CD4-positive, alpha-beta T cell (primary cell): ENCODE results near the gene IL17RA. TPM values are rescaled to one million over a fixed set of nuclear protein-coding genes. Genes with fewer than 3 reads are reported as not detected.

ENCODE experiments used
- ATAC-seq: fragments of 200-7000 bp; cut with Tn5 transposase; one replicate; pipeline ENCODE4 v1.10.0; 2022; ENCODE audit warnings: mild to moderate bottlenecking; ENCODE audit not compliant: poor library complexity
- CTCF ChIA-PET: fragments of 350-600 bp; sonication (Branson Sonifier 250); formaldehyde crosslinking; loops from one replicate; lab custom pipeline; 2021; ENCODE audit warnings: antibody characterized with exemption, inconsistent platforms; lab: Charles Lee
- POLR2A ChIA-PET: fragments of 350-600 bp; sonication (Branson Sonifier 250); formaldehyde crosslinking; loops from one replicate; lab custom pipeline; 2021; ENCODE audit warnings: antibody characterized with exemption, inconsistent platforms; lab: Charles Lee
- DNase-seq, 14 experiments: peaks; one replicate each; pipeline ENCODE4 v3.0.0-alpha.2; 2013 to 2020; ENCODE audit warnings: mixed read lengths in 2 of 14
- H3K27ac ChIP-seq, 2 donors: one replicate each; pipeline versions ENCODE4 v1.5.1 to v1.7.0; 2013; ENCODE audit warnings: low read length in 2 of 2, low read depth in 1 of 2, mild to moderate bottlenecking in 1 of 2
- H3K27me3 ChIP-seq, 2 experiments: 1 replicate in 1 of 2; 2 replicates in 1 of 2; pipeline versions ENCODE4 v1.6.1 to v1.7.0; 2013; ENCODE audit warnings: low read length in 2 of 2, control low read depth in 1 of 2, mild to moderate bottlenecking in 1 of 2, moderate library complexity in 1 of 2; ENCODE audit not compliant: insufficient read depth in 2 of 2, control insufficient read depth in 1 of 2
- H3K36me3 ChIP-seq: one replicate; pipeline ENCODE4 v1.6.1; 2013; ENCODE audit warnings: low read length, control low read depth; ENCODE audit not compliant: insufficient read depth
- H3K4me1 ChIP-seq: one replicate; pipeline ENCODE4 v1.6.1; 2013; ENCODE audit warnings: low read length, control low read depth; ENCODE audit not compliant: insufficient read depth
- H3K4me3 ChIP-seq: one replicate; pipeline ENCODE4 v1.5.1; 2013; ENCODE audit warnings: mild to moderate bottlenecking, low read length, moderate library complexity
- H3K9me3 ChIP-seq, 2 experiments: 1 replicate in 1 of 2; 2 replicates in 1 of 2; pipeline versions ENCODE4 v1.6.1 to v1.7.0; 2013; ENCODE audit warnings: low read length in 2 of 2, mild to moderate bottlenecking in 2 of 2, control low read depth in 1 of 2, moderate library complexity in 1 of 2; ENCODE audit not compliant: control insufficient read depth in 1 of 2, insufficient read depth in 1 of 2
- H3K27ac Mint-ChIP-seq: one replicate; pipeline ENCODE4 v1.8.0; 2020; ENCODE audit warnings: mixed read lengths
- H3K27me3 Mint-ChIP-seq: one replicate; pipeline ENCODE4 v1.8.0; 2021; ENCODE audit warnings: mixed read lengths
- H3K36me3 Mint-ChIP-seq: one replicate; pipeline ENCODE4 v1.8.0; 2021; ENCODE audit warnings: low read depth, mixed read lengths
- H3K4me1 Mint-ChIP-seq: one replicate; pipeline ENCODE4 v1.8.0; 2021; ENCODE audit warnings: low read depth, mixed read lengths
- H3K4me3 Mint-ChIP-seq: one replicate; pipeline ENCODE4 v1.8.0; 2020; ENCODE audit warnings: mild to moderate bottlenecking, mixed read lengths
- H3K9me3 Mint-ChIP-seq: one replicate; pipeline ENCODE4 v1.8.0; 2020; ENCODE audit warnings: mixed read lengths
- intact Hi-C, 2 experiments: fragments of 100-400 bp; cut with DNase I in 1 of 2; cut with micrococcal nuclease in 1 of 2; formaldehyde crosslinking; loops; one replicate each; pipeline versions ENCODE4 v1.15.1 to v1.9.0; 2023 to 2025; cut with DNase I, micrococcal nuclease
- total RNA-seq, 174 experiments: library from RNA in 2 of 174; stranded (reverse) in 2 of 174; gene quantifications; one replicate each; pipeline ENCODE4 v1.2.3 and lab custom pipeline; 2021 to 2026
- TF ChIP-seq, protein P1 (sequence below): fragments of 200-600 bp; IDR thresholded peaks from one replicate; pipeline ENCODE4 v1.8.0; 2022; ENCODE audit warnings: antibody characterized with exemption, mild to moderate bottlenecking

Gene IL17RA
- total RNA-seq, 2 experiments from 2014 or later, result 23.2 to 24.3 TPM

DNA sequence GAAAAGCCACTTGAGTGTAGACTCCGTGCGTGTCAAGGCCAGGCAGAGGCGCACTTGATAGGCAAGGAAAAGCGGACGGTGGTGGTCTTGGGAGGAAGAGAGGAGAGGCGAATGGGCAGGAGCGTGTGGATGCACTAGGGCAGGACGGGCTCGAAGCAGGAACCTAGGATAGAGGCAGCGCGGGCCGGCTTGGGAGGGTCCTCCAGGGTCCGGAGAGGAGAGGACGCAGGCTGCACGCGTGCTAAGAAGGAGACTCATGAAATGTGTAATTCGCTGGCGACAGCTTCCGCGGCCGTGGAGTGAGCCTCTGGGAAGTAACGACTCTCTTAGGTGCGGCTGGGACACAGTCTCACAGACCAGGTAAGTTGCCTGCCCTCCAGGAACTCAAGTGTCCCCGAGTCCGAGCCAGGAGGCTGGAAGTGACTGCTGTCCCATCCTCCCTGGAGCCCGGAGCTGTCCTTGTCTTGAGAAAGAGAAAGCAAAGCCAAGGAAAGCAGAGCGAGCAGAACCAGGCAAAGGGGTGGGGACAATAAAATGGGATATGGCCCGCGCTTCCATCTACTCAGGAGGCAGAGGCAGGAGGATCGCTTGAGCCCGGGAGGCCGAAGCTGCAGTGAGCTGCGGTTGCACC, 874 bp upstream of the IL17RA start:
- Mint-ChIP-seq H3K27ac (peak overlapping the region; percentile 87), H3K4me3 (peak overlapping the region; percentile 97), H3K4me1 (peaks cover 41% of the 10 kb centered on the region), H3K9me3 (no peaks in the 10 kb centered on the region), H3K27me3 (no peaks in the 10 kb centered on the region), H3K36me3 (peaks cover 20% of the 10 kb centered on the region)
- Histone ChIP-seq H3K36me3 (no peaks in the 10 kb centered on the region), H3K4me1 (peaks cover 41% of the 10 kb centered on the region), H3K27me3 (no peaks in the 10 kb centered on the region), H3K27ac (peak overlapping the region in 1 of 2 donors; percentile 68), H3K4me3 (peak overlapping the region; percentile 82), H3K9me3 (no peaks in the 10 kb centered on the region)
- ATAC-seq (no peak), DNase-seq (peak in 1 of 14 experiments; percentile 37)
- POLR2A ChIA-PET, result interaction anchor here (0.6 to 4.4 kb wide), 4 partner anchors 9 to 418 kb away, joined by 3 to 49 read pairs (median 4); partner anchors contain the start of gene ADA2
- intact Hi-C loops, result loop anchor here (1.0 to 10.0 kb wide), 4 partner anchors 75 to 993 kb away; partner anchors contain the start of genes BCL2L13 (in 1 of the 2), HDHD5 (in 1 of the 2) and PEX26 (in 1 of the 2)
- TF ChIP-seq, protein P1, sequence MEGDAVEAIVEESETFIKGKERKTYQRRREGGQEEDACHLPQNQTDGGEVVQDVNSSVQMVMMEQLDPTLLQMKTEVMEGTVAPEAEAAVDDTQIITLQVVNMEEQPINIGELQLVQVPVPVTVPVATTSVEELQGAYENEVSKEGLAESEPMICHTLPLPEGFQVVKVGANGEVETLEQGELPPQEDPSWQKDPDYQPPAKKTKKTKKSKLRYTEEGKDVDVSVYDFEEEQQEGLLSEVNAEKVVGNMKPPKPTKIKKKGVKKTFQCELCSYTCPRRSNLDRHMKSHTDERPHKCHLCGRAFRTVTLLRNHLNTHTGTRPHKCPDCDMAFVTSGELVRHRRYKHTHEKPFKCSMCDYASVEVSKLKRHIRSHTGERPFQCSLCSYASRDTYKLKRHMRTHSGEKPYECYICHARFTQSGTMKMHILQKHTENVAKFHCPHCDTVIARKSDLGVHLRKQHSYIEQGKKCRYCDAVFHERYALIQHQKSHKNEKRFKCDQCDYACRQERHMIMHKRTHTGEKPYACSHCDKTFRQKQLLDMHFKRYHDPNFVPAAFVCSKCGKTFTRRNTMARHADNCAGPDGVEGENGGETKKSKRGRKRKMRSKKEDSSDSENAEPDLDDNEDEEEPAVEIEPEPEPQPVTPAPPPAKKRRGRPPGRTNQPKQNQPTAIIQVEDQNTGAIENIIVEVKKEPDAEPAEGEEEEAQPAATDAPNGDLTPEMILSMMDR, result no peak
- CTCF ChIA-PET, result interaction anchor here (1.2 to 1.9 kb wide), 3 partner anchors 41 to 88 kb away, joined by 3 to 7 read pairs (median 3); partner anchors contain the start of gene HDHD5

DNA sequence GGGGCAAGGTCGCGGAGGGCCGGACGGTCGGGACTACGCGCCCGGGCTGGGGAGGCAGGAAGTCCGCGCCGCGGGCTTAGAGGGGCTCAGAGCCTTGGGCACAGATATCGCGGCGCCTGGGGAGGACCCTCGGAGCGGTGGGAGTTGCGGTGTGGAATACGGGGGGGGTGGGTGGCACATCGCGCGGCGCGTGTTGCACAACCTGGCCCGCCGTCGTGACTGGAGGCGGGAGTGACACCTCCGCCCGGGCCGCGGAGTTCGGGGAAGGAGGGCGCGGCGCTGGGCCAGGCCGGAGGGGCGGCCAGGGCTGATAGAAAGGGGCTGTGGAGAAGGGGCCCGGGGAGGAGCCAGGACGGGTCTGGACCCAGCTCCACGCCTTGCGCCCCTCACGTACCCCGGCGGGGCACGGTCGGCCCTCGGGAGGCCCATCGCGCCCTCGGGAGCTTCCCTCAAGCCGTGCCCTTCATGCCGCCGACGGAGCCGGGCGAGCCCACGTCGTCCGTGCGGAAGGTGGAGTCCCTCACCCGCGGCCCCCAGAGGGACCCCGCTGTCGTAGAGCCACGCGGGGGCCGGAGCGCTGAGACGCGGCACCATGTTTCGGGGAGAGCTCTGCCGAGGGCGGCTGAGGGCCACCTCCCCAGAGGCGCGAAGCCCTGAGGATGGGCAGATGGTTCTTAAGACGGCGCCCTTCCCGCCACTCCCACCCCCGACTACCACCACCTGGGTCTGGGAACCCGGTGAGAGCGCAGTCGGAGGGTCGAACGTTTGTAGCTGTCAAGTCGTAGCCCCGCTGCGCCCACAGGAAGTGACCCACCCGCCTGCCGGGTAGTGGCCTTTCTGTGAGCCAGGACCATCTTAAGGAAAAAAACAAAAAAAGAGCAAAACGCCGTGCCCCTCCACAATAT, 729 bp downstream of the IL17RA start:
- Mint-ChIP-seq H3K36me3 (peaks cover 20% of the 10 kb centered on the region), H3K9me3 (no peaks in the 10 kb centered on the region), H3K4me1 (peaks cover 52% of the 10 kb centered on the region), H3K27me3 (no peaks in the 10 kb centered on the region), H3K27ac (peak overlapping the region; percentile 88), H3K4me3 (peak overlapping the region; percentile 97)
- TF ChIP-seq, protein P1, result no peak
- Histone ChIP-seq H3K27ac (peak overlapping the region; percentile 44 to 93), H3K4me3 (peak overlapping the region; percentile 82), H3K4me1 (peaks cover 54% of the 10 kb centered on the region), H3K36me3 (no peaks in the 10 kb centered on the region), H3K9me3 (no peaks in the 10 kb centered on the region), H3K27me3 (no peaks in the 10 kb centered on the region)
- CTCF ChIA-PET, result interaction anchor here (1.5 to 3.5 kb wide), 3 partner anchors 10 to 86 kb away, joined by 3 to 15 read pairs (median 9); partner anchors contain the start of gene HDHD5
- POLR2A ChIA-PET, result interaction anchor here (0.6 to 5.4 kb wide), 7 partner anchors 10 to 992 kb away, joined by 3 to 49 read pairs (median 6); partner anchors contain the start of gene PEX26
- intact Hi-C loops, result loop anchor here (2.0 to 10.0 kb wide), 5 partner anchors 31 to 552 kb away; partner anchors contain the start of genes BCL2L13 (in 2 of the 2) and HDHD5 (in 1 of the 2)
- DNase-seq (peak in 8 of 14 experiments; percentile 25 to 64 (median 34)), ATAC-seq (peak; percentile 5)

DNA sequence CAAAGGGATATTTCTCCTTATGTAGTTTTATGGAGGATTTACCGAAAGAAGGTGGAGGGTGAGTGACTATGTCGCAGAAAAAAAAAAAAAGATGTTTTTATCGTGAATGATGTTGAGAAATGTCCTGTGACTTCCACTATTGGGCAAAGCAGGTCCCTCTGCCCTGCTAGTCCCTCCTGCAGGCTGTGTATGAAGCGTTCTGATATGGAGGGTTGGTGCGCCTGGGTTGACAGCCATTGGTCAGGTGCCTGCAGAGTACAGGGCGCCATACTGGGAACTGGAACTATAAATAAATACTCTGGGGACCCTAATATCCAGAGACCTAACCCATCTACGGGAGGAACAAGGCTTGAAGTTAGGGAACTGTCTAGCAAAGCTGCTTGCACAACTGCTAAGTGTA, 1.5 kb downstream of the IL17RA start:
- Mint-ChIP-seq H3K27me3 (no peaks in the 10 kb centered on the region), H3K27ac (peak overlapping the region; percentile 88), H3K4me3 (peak overlapping the region; percentile 97), H3K4me1 (peaks cover 59% of the 10 kb centered on the region), H3K9me3 (no peaks in the 10 kb centered on the region), H3K36me3 (peaks cover 25% of the 10 kb centered on the region)
- intact Hi-C loops, result loop anchor here (2.0 to 10.0 kb wide), 4 partner anchors 31 to 551 kb away; partner anchors contain the start of genes BCL2L13 (in 2 of the 2) and HDHD5 (in 1 of the 2)
- peak overlapping the region; percentile 82 for H3K4me3 ChIP-seq
- H3K4me1 ChIP-seq, result peaks cover 60% of the 10 kb centered on the region
- DNase-seq (peak in 7 of 14 experiments; percentile 22 to 62 (median 33)), ATAC-seq (peak; percentile 11)
- ChIA-PET POLR2A (interaction anchor here (0.6 to 5.4 kb wide), 9 partner anchors 9 to 992 kb away, joined by 3 to 49 read pairs (median 6); partner anchors contain the start of gene PEX26), CTCF (interaction anchor here (3.3 to 3.5 kb wide), 2 partner anchors 11 to 86 kb away, joined by 9 to 15 read pairs; no protein-coding TSS in a partner anchor)
- H3K27ac ChIP-seq, result peak overlapping the region; percentile 44 to 93
- no peaks in the 10 kb centered on the region for H3K36me3 ChIP-seq
- H3K27me3 ChIP-seq, result no peaks in the 10 kb centered on the region
- TF ChIP-seq, protein P1, result no peak
- no peaks in the 10 kb centered on the region for H3K9me3 ChIP-seq
